ENCODE results near the gene MEGF11. TPM values are rescaled to one million over a fixed set of nuclear protein-coding genes. Genes with fewer than 3 reads are reported as not detected.

MEGF11 gene
- total RNA-seq, 1 experiment from 2014 or later, result not detected

DNA sequence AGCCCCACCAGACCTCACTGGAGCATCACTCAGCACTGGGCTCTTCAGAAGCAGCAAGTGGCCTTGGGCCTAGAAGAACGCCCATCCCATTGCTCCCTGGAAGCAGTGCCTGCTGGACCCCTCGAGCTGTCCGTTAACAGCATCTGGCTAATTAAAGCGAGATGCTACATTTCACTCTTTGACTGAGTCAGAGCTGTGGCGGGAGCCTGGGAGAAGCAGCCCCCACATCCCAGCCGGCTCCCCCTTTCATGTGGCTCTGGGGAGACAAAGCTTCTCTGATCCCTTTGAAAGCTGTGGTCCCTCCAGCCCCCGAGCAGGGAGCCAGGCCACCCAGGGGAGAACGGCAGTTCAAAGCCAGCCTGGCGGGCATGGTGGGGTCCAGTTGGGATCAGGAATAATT is 103.7 kb downstream of the MEGF11 start:
- no peak overlapping the region for H3K27ac ChIP-seq
- intact Hi-C loops (cut with micrococcal nuclease; ENCODE audit: unreplicated experiment), result no loop called here
- H3K79me2 ChIP-seq (ENCODE audit: low read depth), result no peaks in the 10 kb centered on the region
- H3F3A ChIP-seq (ENCODE audit: insufficient read depth, low read depth), result no peaks in the 10 kb centered on the region
- no peaks in the 10 kb centered on the region for H3K4me1 ChIP-seq (replicated peaks; ENCODE audit: insufficient read depth)
- peaks cover 21% of the 10 kb centered on the region for H3K27me3 ChIP-seq (ENCODE audit: insufficient read depth, low read depth)
- CTCF ChIA-PET, result no interaction called here
- no peak overlapping the region for H2AFZ ChIP-seq
- no peaks in the 10 kb centered on the region for H3K9me3 ChIP-seq (ENCODE audit: insufficient read depth, low read depth)
- H3K9me2 ChIP-seq (ENCODE audit: insufficient read depth), result no peaks in the 10 kb centered on the region
- H3K36me3 ChIP-seq (ENCODE audit: low read depth), result no peaks in the 10 kb centered on the region
- H3K4me2 ChIP-seq, result no peak overlapping the region
- H4K20me1 ChIP-seq (ENCODE audit: insufficient read depth), result no peaks in the 10 kb centered on the region
- TF ChIP-seq, protein P1, sequence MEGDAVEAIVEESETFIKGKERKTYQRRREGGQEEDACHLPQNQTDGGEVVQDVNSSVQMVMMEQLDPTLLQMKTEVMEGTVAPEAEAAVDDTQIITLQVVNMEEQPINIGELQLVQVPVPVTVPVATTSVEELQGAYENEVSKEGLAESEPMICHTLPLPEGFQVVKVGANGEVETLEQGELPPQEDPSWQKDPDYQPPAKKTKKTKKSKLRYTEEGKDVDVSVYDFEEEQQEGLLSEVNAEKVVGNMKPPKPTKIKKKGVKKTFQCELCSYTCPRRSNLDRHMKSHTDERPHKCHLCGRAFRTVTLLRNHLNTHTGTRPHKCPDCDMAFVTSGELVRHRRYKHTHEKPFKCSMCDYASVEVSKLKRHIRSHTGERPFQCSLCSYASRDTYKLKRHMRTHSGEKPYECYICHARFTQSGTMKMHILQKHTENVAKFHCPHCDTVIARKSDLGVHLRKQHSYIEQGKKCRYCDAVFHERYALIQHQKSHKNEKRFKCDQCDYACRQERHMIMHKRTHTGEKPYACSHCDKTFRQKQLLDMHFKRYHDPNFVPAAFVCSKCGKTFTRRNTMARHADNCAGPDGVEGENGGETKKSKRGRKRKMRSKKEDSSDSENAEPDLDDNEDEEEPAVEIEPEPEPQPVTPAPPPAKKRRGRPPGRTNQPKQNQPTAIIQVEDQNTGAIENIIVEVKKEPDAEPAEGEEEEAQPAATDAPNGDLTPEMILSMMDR (conservative IDR thresholded peaks at IDR 0.05), result no peak
- TF ChIP-seq EZH2 (IDR thresholded peaks at IDR 0.05; ENCODE audit: low read depth), result no peak
- no TSS peak for BruUV-seq (replicated peaks)
- no peak for DNase-seq
- POLR2A ChIA-PET (ENCODE audit: unreplicated experiment), result no interaction called here
- H3K4me3 ChIP-seq, result no peak overlapping the region

DNA sequence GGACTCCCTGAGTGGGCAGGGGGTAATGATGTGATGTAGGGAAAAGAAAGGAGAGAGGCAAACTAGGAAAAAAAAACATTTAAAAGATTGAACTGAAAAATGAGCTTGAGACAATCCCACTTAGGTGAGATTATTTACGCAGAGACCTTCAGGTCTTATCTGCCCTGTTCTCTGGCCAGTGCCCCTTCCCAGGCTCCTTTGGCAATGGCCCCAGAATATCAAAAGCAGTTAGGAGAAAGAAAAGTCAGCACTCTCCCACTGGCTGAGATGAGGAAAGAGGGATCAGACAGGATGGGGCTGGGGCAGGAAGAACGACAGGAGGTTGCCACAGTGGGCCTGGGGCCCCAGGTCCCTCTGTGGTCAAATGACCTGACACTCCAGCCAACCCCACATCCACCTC is 105.4 kb downstream of the MEGF11 start:
- CTCF ChIA-PET, result no interaction called here
- intact Hi-C loops (cut with micrococcal nuclease; ENCODE audit: unreplicated experiment), result no loop called here
- no peak for DNase-seq
- Histone ChIP-seq H3K9me3 (ENCODE audit: insufficient read depth, low read depth) (no peaks in the 10 kb centered on the region), H2AFZ (no peak overlapping the region), H3K36me3 (ENCODE audit: low read depth) (no peaks in the 10 kb centered on the region), H3K4me3 (no peak overlapping the region), H3K27ac (no peak overlapping the region), H3K4me1 (replicated peaks; ENCODE audit: insufficient read depth) (no peaks in the 10 kb centered on the region), H4K20me1 (ENCODE audit: insufficient read depth) (no peaks in the 10 kb centered on the region), H3F3A (ENCODE audit: insufficient read depth, low read depth) (no peaks in the 10 kb centered on the region), H3K79me2 (ENCODE audit: low read depth) (no peaks in the 10 kb centered on the region), H3K9me2 (ENCODE audit: insufficient read depth) (no peaks in the 10 kb centered on the region), H3K4me2 (no peak overlapping the region), H3K27me3 (ENCODE audit: insufficient read depth, low read depth) (peaks cover 16% of the 10 kb centered on the region)
- no TSS peak for BruUV-seq (replicated peaks)
- TF ChIP-seq, protein P1 (conservative IDR thresholded peaks at IDR 0.05), result no peak
- TF ChIP-seq EZH2 (IDR thresholded peaks at IDR 0.05; ENCODE audit: low read depth), result no peak
- POLR2A ChIA-PET (ENCODE audit: unreplicated experiment), result no interaction called here

DNA sequence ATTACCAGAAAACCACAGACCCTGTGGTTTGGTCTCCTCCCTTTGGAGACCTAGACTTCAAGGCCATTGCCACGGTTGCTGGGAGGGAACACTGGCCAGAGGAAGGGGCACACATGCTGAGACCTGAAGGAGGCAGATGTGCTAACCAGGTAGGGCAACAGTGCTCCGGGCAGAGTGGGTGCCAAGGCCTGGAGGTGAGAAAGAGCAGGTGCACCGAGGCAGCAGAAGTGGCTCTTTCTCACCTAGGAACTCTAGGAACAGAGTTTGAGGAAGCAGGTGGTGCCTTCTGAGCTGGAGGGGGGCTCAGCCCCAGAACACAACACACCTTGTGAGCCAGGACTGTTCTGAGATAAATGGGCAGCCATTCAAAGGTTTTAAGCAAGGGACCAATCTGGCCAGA is 106.1 kb downstream of the MEGF11 start:
- intact Hi-C loops (cut with micrococcal nuclease; ENCODE audit: unreplicated experiment), result no loop called here
- no peaks in the 10 kb centered on the region for H3K4me1 ChIP-seq (replicated peaks; ENCODE audit: insufficient read depth)
- H3K4me3 ChIP-seq, result no peak overlapping the region
- DNase-seq, result no peak
- no peaks in the 10 kb centered on the region for H3K9me2 ChIP-seq (ENCODE audit: insufficient read depth)
- ChIA-PET CTCF (no interaction called here), POLR2A (ENCODE audit: unreplicated experiment) (no interaction called here)
- H3K27ac ChIP-seq, result no peak overlapping the region
- TF ChIP-seq EZH2 (IDR thresholded peaks at IDR 0.05; ENCODE audit: low read depth), result no peak
- TF ChIP-seq, protein P1 (conservative IDR thresholded peaks at IDR 0.05), result no peak
- H4K20me1 ChIP-seq (ENCODE audit: insufficient read depth), result no peaks in the 10 kb centered on the region
- H3K79me2 ChIP-seq (ENCODE audit: low read depth), result no peaks in the 10 kb centered on the region
- no peaks in the 10 kb centered on the region for H3K36me3 ChIP-seq (ENCODE audit: low read depth)
- no peak overlapping the region for H2AFZ ChIP-seq
- H3K4me2 ChIP-seq, result no peak overlapping the region
- H3F3A ChIP-seq (ENCODE audit: insufficient read depth, low read depth), result no peaks in the 10 kb centered on the region
- peaks cover 16% of the 10 kb centered on the region for H3K27me3 ChIP-seq (ENCODE audit: insufficient read depth, low read depth)
- BruUV-seq (replicated peaks), result no TSS peak
- H3K9me3 ChIP-seq (ENCODE audit: insufficient read depth, low read depth), result no peaks in the 10 kb centered on the region
